ENCODE results near the gene CALCOCO1.

GRCh38 chr12:53758081-53758729 is 31.0 kb upstream of the CALCOCO1 start:
- TF ChIP-seq, protein P1, sequence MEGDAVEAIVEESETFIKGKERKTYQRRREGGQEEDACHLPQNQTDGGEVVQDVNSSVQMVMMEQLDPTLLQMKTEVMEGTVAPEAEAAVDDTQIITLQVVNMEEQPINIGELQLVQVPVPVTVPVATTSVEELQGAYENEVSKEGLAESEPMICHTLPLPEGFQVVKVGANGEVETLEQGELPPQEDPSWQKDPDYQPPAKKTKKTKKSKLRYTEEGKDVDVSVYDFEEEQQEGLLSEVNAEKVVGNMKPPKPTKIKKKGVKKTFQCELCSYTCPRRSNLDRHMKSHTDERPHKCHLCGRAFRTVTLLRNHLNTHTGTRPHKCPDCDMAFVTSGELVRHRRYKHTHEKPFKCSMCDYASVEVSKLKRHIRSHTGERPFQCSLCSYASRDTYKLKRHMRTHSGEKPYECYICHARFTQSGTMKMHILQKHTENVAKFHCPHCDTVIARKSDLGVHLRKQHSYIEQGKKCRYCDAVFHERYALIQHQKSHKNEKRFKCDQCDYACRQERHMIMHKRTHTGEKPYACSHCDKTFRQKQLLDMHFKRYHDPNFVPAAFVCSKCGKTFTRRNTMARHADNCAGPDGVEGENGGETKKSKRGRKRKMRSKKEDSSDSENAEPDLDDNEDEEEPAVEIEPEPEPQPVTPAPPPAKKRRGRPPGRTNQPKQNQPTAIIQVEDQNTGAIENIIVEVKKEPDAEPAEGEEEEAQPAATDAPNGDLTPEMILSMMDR (IDR thresholded peaks at IDR 0.05; ENCODE audit: poor library complexity): no peak
- no peak for TF ChIP-seq EZH2phosphoT487 (IDR thresholded peaks at IDR 0.05; ENCODE audit: low read depth, severe bottlenecking, unreplicated experiment)

Measured in hepatocyte (in vitro differentiated cells).